Left lung (tissue), 10 donors: ENCODE measurements around the gene SLC9A9. TPM values are rescaled to one million over a fixed set of nuclear protein-coding genes. Genes with fewer than 3 reads are reported as not detected.

ENCODE experiments used
- ATAC-seq: fragments of 200-7000 bp; cut with Tn5 transposase; one replicate; pipeline ENCODE4 v1.9.1; 2020; ENCODE audit warnings: moderate library complexity
- DNase-seq, 4 donors: peaks; one replicate each; pipeline ENCODE4 v3.0.0-alpha.2; 2013 to 2020
- H3K27ac ChIP-seq, 2 donors: fragments of 200-600 bp; sonication (generic) in 1 of 2; one replicate each; pipeline versions ENCODE4 v1.5.0 to v1.8.0; 2020 to 2021
- H3K27me3 ChIP-seq, 2 donors: fragments of 200-600 bp; sonication (generic) in 1 of 2; one replicate each; pipeline versions ENCODE4 v1.5.0 to v1.8.0; 2020 to 2021
- H3K36me3 ChIP-seq, 2 donors: fragments of 200-600 bp; sonication (generic) in 1 of 2; one replicate each; pipeline versions ENCODE4 v1.5.0 to v1.8.0; 2020 to 2021
- H3K4me1 ChIP-seq, 2 donors: fragments of 200-600 bp; one replicate each; pipeline ENCODE4 v1.8.0; 2021
- H3K4me3 ChIP-seq, 2 donors: fragments of 200-600 bp; sonication (generic) in 1 of 2; one replicate each; pipeline versions ENCODE4 v1.5.0 to v1.8.0; 2020 to 2021; ENCODE audit warnings: mild to moderate bottlenecking in 1 of 2
- H3K9me3 ChIP-seq, 2 donors: fragments of 200-600 bp; sonication (generic) in 1 of 2; one replicate each; pipeline versions ENCODE4 v1.5.0 to v1.8.0; 2020 to 2021
- intact Hi-C, 2 donors: fragments of 100-400 bp; cut with DNase I; formaldehyde crosslinking; loops; one replicate each; pipeline versions ENCODE4 v1.11.2 to v1.14.2; 2022
- polyA plus RNA-seq, 6 donors: library from polyadenylated mRNA; unstranded; fragments of 120-200 nt; gene quantifications; one replicate each; pipeline ENCODE4 v1.2.1, GENCODE V29; 2013; ENCODE audit not compliant: insufficient read length in 6 of 6
- total RNA-seq, 2 donors: library from RNA; stranded (reverse); fragmentation: NEBNext Ultra II Directional; extraction: Animal tissue kit (Norgen Biotek cat#: 25700); gene quantifications; one replicate each; pipeline ENCODE4 v1.2.1, GENCODE V29; 2021
- TF ChIP-seq, protein P1 (sequence below), 2 donors: fragments of 200-600 bp; sonication (generic) in 1 of 2; IDR thresholded peaks; one replicate each; pipeline versions ENCODE4 v1.5.0 to v1.8.0; 2021; ENCODE audit warnings: antibody characterized with exemption in 2 of 2
- donor health status: DM: no; HTN: yes; CAD: no.
- donor health status: DM: no; HTN: no; CAD: no.

Gene SLC9A9
- total and polyA plus RNA-seq, 8 donors: 13.9 to 19.6 (median 16.8) TPM

DNA sequence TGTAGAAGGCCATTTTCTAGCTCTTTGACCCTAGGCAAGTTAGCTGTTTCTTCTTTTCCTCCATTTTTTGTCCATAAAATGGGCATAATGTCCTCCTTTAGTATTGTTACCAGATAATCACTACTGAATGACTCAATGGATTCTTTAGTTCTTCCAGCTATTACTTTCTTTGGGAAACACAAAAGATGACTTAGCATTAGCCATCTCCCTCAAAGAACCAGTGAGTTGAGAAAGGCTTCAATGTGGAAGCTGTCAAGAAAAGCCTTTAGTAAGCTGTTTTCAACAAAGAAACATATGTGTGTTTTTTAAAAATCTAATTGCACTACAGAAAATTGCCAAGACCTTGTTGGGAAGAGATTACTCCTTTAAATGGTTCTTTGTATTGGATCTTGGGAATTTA lies 135.7 kb downstream of the SLC9A9 start:
- H3K27ac ChIP-seq: no peak overlapping the region
- H3K4me1 ChIP-seq: no peaks in the 10 kb centered on the region
- no peak for DNase-seq
- no peaks in the 10 kb centered on the region for H3K27me3 ChIP-seq
- no peaks in the 10 kb centered on the region for H3K9me3 ChIP-seq
- TF ChIP-seq, protein P1, sequence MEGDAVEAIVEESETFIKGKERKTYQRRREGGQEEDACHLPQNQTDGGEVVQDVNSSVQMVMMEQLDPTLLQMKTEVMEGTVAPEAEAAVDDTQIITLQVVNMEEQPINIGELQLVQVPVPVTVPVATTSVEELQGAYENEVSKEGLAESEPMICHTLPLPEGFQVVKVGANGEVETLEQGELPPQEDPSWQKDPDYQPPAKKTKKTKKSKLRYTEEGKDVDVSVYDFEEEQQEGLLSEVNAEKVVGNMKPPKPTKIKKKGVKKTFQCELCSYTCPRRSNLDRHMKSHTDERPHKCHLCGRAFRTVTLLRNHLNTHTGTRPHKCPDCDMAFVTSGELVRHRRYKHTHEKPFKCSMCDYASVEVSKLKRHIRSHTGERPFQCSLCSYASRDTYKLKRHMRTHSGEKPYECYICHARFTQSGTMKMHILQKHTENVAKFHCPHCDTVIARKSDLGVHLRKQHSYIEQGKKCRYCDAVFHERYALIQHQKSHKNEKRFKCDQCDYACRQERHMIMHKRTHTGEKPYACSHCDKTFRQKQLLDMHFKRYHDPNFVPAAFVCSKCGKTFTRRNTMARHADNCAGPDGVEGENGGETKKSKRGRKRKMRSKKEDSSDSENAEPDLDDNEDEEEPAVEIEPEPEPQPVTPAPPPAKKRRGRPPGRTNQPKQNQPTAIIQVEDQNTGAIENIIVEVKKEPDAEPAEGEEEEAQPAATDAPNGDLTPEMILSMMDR (IDR thresholded peaks at IDR 0.05): no peak
- no peak overlapping the region for H3K4me3 ChIP-seq
- intact Hi-C loops: no loop called here
- H3K36me3 ChIP-seq: no peaks in the 10 kb centered on the region
- ATAC-seq: no peak

DNA sequence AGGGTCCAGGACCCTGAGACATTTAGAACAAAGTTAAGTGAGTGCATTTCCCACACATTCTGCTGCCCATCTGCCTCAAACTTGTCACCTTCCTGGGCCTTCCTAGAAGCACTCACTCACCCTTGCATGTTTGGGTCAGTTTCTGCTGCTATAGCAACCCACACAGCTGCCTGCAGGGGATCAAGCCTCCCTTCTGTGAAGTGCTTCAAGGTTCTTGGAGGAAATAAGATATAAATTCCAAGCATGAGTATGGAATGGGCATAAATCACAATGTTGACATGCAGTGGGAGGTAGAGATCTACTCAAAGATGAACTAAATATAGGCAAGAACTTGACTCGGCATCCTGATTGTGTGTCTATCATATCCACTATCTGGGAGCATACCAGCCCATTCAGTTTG lies 140.4 kb downstream of the SLC9A9 start:
- Histone ChIP-seq H3K4me1 (no peaks in the 10 kb centered on the region), H3K36me3 (no peaks in the 10 kb centered on the region), H3K9me3 (no peaks in the 10 kb centered on the region), H3K4me3 (no peak overlapping the region), H3K27me3 (no peaks in the 10 kb centered on the region), H3K27ac (no peak overlapping the region)
- ATAC-seq: no peak
- TF ChIP-seq, protein P1 (IDR thresholded peaks at IDR 0.05): no peak
- DNase-seq: no peak
- intact Hi-C loops: no loop called here

DNA sequence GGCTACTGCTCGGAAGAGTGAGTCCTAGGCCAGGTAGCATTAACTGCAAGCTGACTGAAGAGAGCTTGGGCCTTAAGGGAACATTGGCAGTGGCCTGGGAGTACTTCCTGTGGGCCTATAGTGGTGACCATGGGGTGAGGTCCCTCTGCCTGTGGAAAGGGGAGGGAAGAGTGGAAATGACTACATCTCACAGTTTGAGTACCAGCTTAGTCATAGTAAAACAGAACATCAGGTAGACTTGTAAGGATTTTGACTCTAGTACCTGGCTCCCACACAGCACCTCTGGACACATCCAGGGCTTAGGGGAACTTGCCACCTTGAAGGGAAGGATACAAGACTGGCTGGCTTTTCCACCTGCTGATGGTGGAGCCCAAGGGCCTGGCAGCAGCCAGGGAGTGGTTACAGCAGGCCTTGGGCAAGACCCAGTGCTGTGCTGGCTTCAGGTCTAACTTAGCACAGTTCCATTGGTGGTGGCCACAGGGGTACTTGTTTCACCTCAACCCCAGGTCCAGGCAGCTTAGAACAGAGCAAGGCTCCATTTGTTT lies 147.8 kb downstream of the SLC9A9 start:
- no peaks in the 10 kb centered on the region for H3K4me1 ChIP-seq
- no peaks in the 10 kb centered on the region for H3K36me3 ChIP-seq
- intact Hi-C loops: no loop called here
- H3K27ac ChIP-seq: no peak overlapping the region
- TF ChIP-seq, protein P1 (IDR thresholded peaks at IDR 0.05): no peak
- H3K4me3 ChIP-seq: no peak overlapping the region
- DNase-seq: no peak
- H3K27me3 ChIP-seq: no peaks in the 10 kb centered on the region
- no peaks in the 10 kb centered on the region for H3K9me3 ChIP-seq
- ATAC-seq: no peak

DNA sequence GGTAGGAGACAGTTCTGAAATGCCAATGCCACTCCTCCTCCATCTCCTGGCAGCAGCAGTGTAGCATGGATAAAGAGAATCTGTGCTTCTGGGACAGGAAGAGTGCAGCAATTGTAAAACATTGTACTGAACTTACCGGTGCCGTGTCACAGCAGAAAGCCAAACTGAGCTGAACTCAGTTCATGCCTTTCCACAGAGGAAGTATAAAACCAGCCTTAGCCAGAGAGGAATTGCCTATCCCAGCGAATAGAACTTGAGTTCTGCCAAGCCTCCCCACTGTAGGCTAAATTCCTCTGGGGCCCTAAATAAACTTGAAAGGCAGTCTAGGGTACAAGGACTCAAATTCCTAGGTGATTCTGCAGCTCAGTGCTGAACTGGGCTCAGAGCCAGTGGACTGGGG lies 148.8 kb downstream of the SLC9A9 start:
- H3K4me3 ChIP-seq: no peak overlapping the region

DNA sequence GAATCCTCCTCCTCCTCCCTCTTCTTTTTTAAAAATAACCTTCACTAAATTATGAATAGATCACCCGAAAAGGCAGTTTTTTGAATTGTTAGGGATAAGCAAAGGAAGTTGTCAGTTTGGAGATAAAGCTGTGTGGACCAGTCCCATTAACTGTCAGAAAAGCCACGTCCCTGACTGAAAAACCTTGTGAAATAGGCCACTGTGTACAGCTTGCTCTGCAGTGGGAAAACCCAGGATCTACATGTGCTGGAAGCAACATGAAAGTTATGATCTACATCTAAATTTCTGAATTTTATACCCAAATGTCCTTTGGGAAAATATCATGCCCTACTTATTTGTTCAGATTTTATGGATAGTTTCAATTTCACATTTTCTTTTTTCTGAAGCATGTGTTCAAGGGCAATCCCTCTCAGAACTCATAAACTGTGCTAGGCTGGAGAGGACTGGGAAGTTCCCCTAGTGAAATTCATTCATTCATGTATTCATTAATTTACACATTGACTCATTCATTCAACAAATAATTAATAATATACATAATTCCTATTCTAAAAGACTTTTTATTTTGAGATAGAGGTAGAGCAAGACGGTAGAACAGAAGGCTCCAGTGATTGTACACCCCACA lies 149.5 kb downstream of the SLC9A9 start:
- H3K27me3 ChIP-seq: no peaks in the 10 kb centered on the region
- no peaks in the 10 kb centered on the region for H3K36me3 ChIP-seq
- ATAC-seq: no peak
- H3K27ac ChIP-seq: no peak overlapping the region
- no peaks in the 10 kb centered on the region for H3K9me3 ChIP-seq
- no peaks in the 10 kb centered on the region for H3K4me1 ChIP-seq
- DNase-seq: no peak
- H3K4me3 ChIP-seq: no peak overlapping the region
- TF ChIP-seq, protein P1 (IDR thresholded peaks at IDR 0.05): no peak
- intact Hi-C loops: no loop called here

More for the DNA sequence above, 148.8 kb downstream of the SLC9A9 start:
- no peaks in the 10 kb centered on the region for H3K36me3 ChIP-seq
- ATAC-seq: no peak
- no peak for DNase-seq
- TF ChIP-seq, protein P1 (IDR thresholded peaks at IDR 0.05): no peak
- H3K27ac ChIP-seq: no peak overlapping the region
- no peaks in the 10 kb centered on the region for H3K27me3 ChIP-seq
- intact Hi-C loops: no loop called here
- H3K4me1 ChIP-seq: no peaks in the 10 kb centered on the region
- no peaks in the 10 kb centered on the region for H3K9me3 ChIP-seq
